H1 (cell line): Measurements from ENCODE around the gene RTP1. TPM values are rescaled to one million over a fixed set of nuclear protein-coding genes. Genes with fewer than 3 reads are reported as not detected.

Source experiments
- CTCF ChIA-PET: fragments of 300-600 bp; sonication (Branson Sonifier 250); formaldehyde crosslinking; loops from one replicate; lab custom pipeline; 2021; ENCODE audit not compliant: partially characterized antibody; lab: Charles Lee
- POLR2A ChIA-PET: fragments of 300-600 bp; sonication (Branson Sonifier 250); formaldehyde crosslinking; loops from one replicate; lab custom pipeline; 2021; ENCODE audit warnings: inconsistent platforms; ENCODE audit not compliant: partially characterized antibody; lab: Charles Lee
- DNase-seq, 2 experiments: peaks; one replicate each; pipeline versions ENCODE4 v3.0.0 to v3.0.0-alpha.2; 2010 to 2022; ENCODE audit warnings: low spot score in 2 of 2, low read depth in 1 of 2, mixed read lengths in 1 of 2
- FAIRE-seq: peaks from 2 replicates; lab custom pipeline; 2011; peaks lifted over from hg19 to GRCh38; lab: Jason Lieb, UNC
- H2AFZ ChIP-seq: 2 replicates; pipeline ENCODE4 v1.8.1; 2012; ENCODE audit warnings: low read length, inconsistent platforms
- H2AK5ac ChIP-seq: 2 replicates; pipeline ENCODE4 v1.6.1; 2013; ENCODE audit warnings: low read depth, low read length
- H2BK120ac ChIP-seq: replicated peaks from 2 replicates; pipeline ENCODE3; 2013; ENCODE audit warnings: low read depth, low read length, inconsistent platforms
- H2BK12ac ChIP-seq: 2 replicates; pipeline ENCODE4 v1.6.1; 2013; ENCODE audit warnings: low read depth, low read length
- H2BK15ac ChIP-seq: 2 replicates; pipeline ENCODE4 v1.6.1; 2013; ENCODE audit warnings: low read length
- H2BK20ac ChIP-seq: 2 replicates; pipeline ENCODE4 v1.6.1; 2013; ENCODE audit warnings: low read length
- H2BK5ac ChIP-seq: 2 replicates; pipeline ENCODE4 v1.6.1; 2013; ENCODE audit warnings: low read depth, low read length
- H3K14ac ChIP-seq: 2 replicates; pipeline ENCODE4 v1.6.1; 2013; ENCODE audit warnings: inconsistent platforms; ENCODE audit not compliant: insufficient read length
- H3K18ac ChIP-seq: 2 replicates; pipeline ENCODE4 v1.6.1; 2013; ENCODE audit warnings: low read length; ENCODE audit errors: extremely low read depth
- H3K23ac ChIP-seq: 2 replicates; pipeline ENCODE4 v1.6.1; 2013; ENCODE audit warnings: inconsistent platforms; ENCODE audit not compliant: insufficient read length
- H3K23me2 ChIP-seq: 2 replicates; pipeline ENCODE4 v1.6.1; 2013; ENCODE audit warnings: low read depth, low read length
- H3K27ac ChIP-seq: 2 replicates; pipeline ENCODE4 v1.6.1; 2011; ENCODE audit warnings: low read depth, low read length, inconsistent platforms
- H3K27me3 ChIP-seq, 4 experiments: replicated peaks in 1 of 4; 1 replicate in 1 of 4; 2 replicates in 3 of 4; pipeline versions ENCODE4 v1.6.1 to v1.8.1; 2011 to 2013; ENCODE audit warnings: low read length in 3 of 4, mild to moderate bottlenecking in 3 of 4, inconsistent platforms in 2 of 4, mixed read lengths in 2 of 4, moderate library complexity in 1 of 4; ENCODE audit not compliant: control insufficient read depth in 3 of 4, insufficient read depth in 3 of 4; ENCODE audit errors: extremely low read depth in 1 of 4
- H3K36me3 ChIP-seq, 4 experiments: 2 replicates each; pipeline versions ENCODE4 v1.6.1 to v1.8.1; 2011 to 2013; ENCODE audit warnings: mild to moderate bottlenecking in 4 of 4, low read length in 3 of 4, moderate library complexity in 2 of 4, control low read depth in 1 of 4, inconsistent platforms in 1 of 4; ENCODE audit not compliant: insufficient read depth in 4 of 4, control insufficient read depth in 2 of 4
- H3K4ac ChIP-seq: replicated peaks from 2 replicates; pipeline ENCODE3; 2013; ENCODE audit warnings: low read length, low read depth, mixed read lengths, inconsistent platforms; ENCODE audit not compliant: insufficient read length
- H3K4me1 ChIP-seq, 4 experiments: replicated peaks in 1 of 4; 1 replicate in 1 of 4; 2 replicates in 3 of 4; pipeline versions ENCODE4 v1.6.1 to v1.8.1; 2011 to 2013; ENCODE audit warnings: low read length in 3 of 4, inconsistent platforms in 2 of 4, mixed read lengths in 1 of 4; ENCODE audit not compliant: insufficient read depth in 4 of 4, control insufficient read depth in 3 of 4
- H3K4me2 ChIP-seq, 2 experiments: 2 replicates each; pipeline versions ENCODE4 v1.6.1 to v1.8.1; 2011 to 2013; ENCODE audit warnings: low read depth in 2 of 2, low read length in 2 of 2, control low read depth in 1 of 2, inconsistent platforms in 1 of 2, mild to moderate bottlenecking in 1 of 2; ENCODE audit not compliant: insufficient read depth in 1 of 2
- H3K4me3 ChIP-seq, 4 experiments: fragments of 200-600, 300-600 bp in 1 of 4; sonication (generic), shearing (Covaris generic), sonication (Bioruptor Twin) in 1 of 4; 2 replicates each; pipeline versions ENCODE4 v1.5.1 to v1.8.1; 2011 to 2016; ENCODE audit warnings: low read length in 4 of 4, low read depth in 3 of 4, control low read depth in 2 of 4, inconsistent platforms in 2 of 4, mild to moderate bottlenecking in 2 of 4, mixed read lengths in 1 of 4, moderate library complexity in 1 of 4; ENCODE audit not compliant: insufficient read depth in 2 of 4; ENCODE audit errors: extremely low read depth in 1 of 4
- H3K56ac ChIP-seq: replicated peaks from 2 replicates; pipeline ENCODE3; 2013; ENCODE audit warnings: low read depth, mild to moderate bottlenecking, mixed read lengths, low read length, inconsistent platforms; ENCODE audit not compliant: insufficient read length
- H3K79me1 ChIP-seq: 2 replicates; pipeline ENCODE4 v1.6.1; 2013; ENCODE audit warnings: low read depth, low read length, control low read depth
- H3K79me2 ChIP-seq, 2 experiments: 2 replicates each; pipeline versions ENCODE4 v1.6.1 to v1.8.1; 2012 to 2013; ENCODE audit warnings: low read length in 2 of 2, mild to moderate bottlenecking in 2 of 2, inconsistent platforms in 1 of 2; ENCODE audit not compliant: insufficient read depth in 2 of 2, control insufficient read depth in 1 of 2
- H3K9ac ChIP-seq, 4 experiments: replicated peaks in 1 of 4; 1 replicate in 1 of 4; 2 replicates in 3 of 4; pipeline versions ENCODE4 v1.6.1 to v1.8.1; 2011 to 2013; ENCODE audit warnings: low read depth in 3 of 4, low read length in 3 of 4, control low read depth in 2 of 4, mild to moderate bottlenecking in 2 of 4, moderate library complexity in 2 of 4, inconsistent platforms in 1 of 4; ENCODE audit errors: extremely low read depth in 1 of 4
- H3K9me3 ChIP-seq, 2 experiments: 2 replicates each; pipeline versions ENCODE4 v1.6.1 to v1.8.1; 2012 to 2013; ENCODE audit warnings: mild to moderate bottlenecking in 2 of 2, moderate library complexity in 2 of 2, control low read depth in 1 of 2, inconsistent platforms in 1 of 2, low read depth in 1 of 2, low read length in 1 of 2, mixed read lengths in 1 of 2; ENCODE audit not compliant: insufficient read depth in 2 of 2
- H4K20me1 ChIP-seq, 2 experiments: replicated peaks in 1 of 2; 2 replicates each; pipeline versions ENCODE3 to v1.8.1; 2011 to 2013; ENCODE audit warnings: inconsistent platforms in 2 of 2, low read length in 2 of 2, mild to moderate bottlenecking in 1 of 2; ENCODE audit not compliant: insufficient read depth in 2 of 2, control insufficient read depth in 1 of 2
- H4K5ac ChIP-seq: 2 replicates; pipeline ENCODE4 v1.6.1; 2013; ENCODE audit warnings: low read length, low read depth, mixed read lengths, inconsistent platforms; ENCODE audit not compliant: insufficient read length
- H4K8ac ChIP-seq: 2 replicates; pipeline ENCODE4 v1.8.0; 2013; ENCODE audit warnings: mild to moderate bottlenecking, moderate library complexity, low read length, inconsistent platforms; ENCODE audit not compliant: insufficient read depth; ENCODE audit errors: extremely low read depth
- H4K91ac ChIP-seq: replicated peaks from 2 replicates; pipeline ENCODE3; 2013; ENCODE audit warnings: low read length, mixed read lengths, inconsistent platforms; ENCODE audit not compliant: insufficient read length
- CBX5 ChIP-seq: fragments of 300-800, 300-1000 bp; sonication (generic); IDR thresholded peaks from 2 replicates; pipeline ENCODE4 v1.7.1; 2016; ENCODE audit warnings: antibody characterized with exemption, low read length, low read depth
- CREB1 ChIP-seq: IDR thresholded peaks from 2 replicates; pipeline ENCODE4 v1.6.1; 2012; ENCODE audit warnings: inconsistent platforms
- CTCF ChIP-seq, 3 experiments: IDR thresholded peaks; 1 replicate in 2 of 3; 2 replicates in 1 of 3; pipeline versions ENCODE4 v1.5.1 to v1.6.1; 2011; ENCODE audit warnings: low read length in 3 of 3, mild to moderate bottlenecking in 3 of 3, inconsistent platforms in 2 of 3, low read depth in 1 of 3, moderate library complexity in 1 of 3; ENCODE audit not compliant: insufficient read depth in 1 of 3; ENCODE audit errors: control extremely low read depth in 1 of 3
- PHF8 ChIP-seq: fragments of 200-600 bp; sonication (generic); conservative IDR thresholded peaks from 2 replicates; pipeline ENCODE4 v1.7.1; 2012; ENCODE audit warnings: low read depth, mild to moderate bottlenecking, inconsistent platforms, low read length, moderate library complexity
- RNF2 ChIP-seq: fragments of 200-900, 300-1000 bp; sonication (generic); IDR thresholded peaks from 2 replicates; pipeline ENCODE4 v1.7.1; 2016; ENCODE audit warnings: borderline replicate concordance, low read depth, mild to moderate bottlenecking, antibody characterized with exemption, low read length; ENCODE audit not compliant: poor library complexity, severe bottlenecking; ENCODE audit errors: missing control alignments
- SIN3A ChIP-seq, 2 experiments: IDR thresholded peaks in 1 of 2; conservative IDR thresholded peaks in 1 of 2; 2 replicates each; pipeline ENCODE4 v1.6.1; 2011 to 2012; ENCODE audit warnings: low read length in 2 of 2, improper control_type of control experiment in 1 of 2, low read depth in 1 of 2, mild to moderate bottlenecking in 1 of 2
- SP2 ChIP-seq: IDR thresholded peaks from 2 replicates; pipeline ENCODE4 v1.6.1; 2012; ENCODE audit warnings: mild to moderate bottlenecking, low read length, inconsistent platforms
- USF2 ChIP-seq: IDR thresholded peaks from 2 replicates; pipeline ENCODE4 v1.6.1; 2011; ENCODE audit warnings: low read length, improper control_type of control experiment
- WGBS, 2 experiments: shearing (Covaris generic) in 1 of 2; methylation state at CpG; one replicate each; pipeline versions ENCODE4 v1.1.6 to v1.1.7; 2013 to 2015; ENCODE audit warnings: low lambda C conversion rate in 2 of 2, mixed read lengths in 2 of 2, inconsistent platforms in 1 of 2, low coverage in 1 of 2, missing lambda C conversion rate in 1 of 2; ENCODE audit not compliant: insufficient replicate concordance in 2 of 2, insufficient coverage in 1 of 2, insufficient read length in 1 of 2; ENCODE audit errors: extremely low coverage in 1 of 2, missing lambda C conversion rate in 1 of 2; 5-methylcytosine and 5-hydroxymethylcytosine counted together
- polyA plus RNA-seq, 7 experiments: library from polyadenylated mRNA; depleted of rRNA in 3 of 7; stranded (reverse) in 5 of 7; unstranded in 2 of 7; fragments of >200 nt in 5 of 7; fragments of 200-250 nt in 2 of 7; gene quantifications; 1 replicate in 5 of 7; 2 replicates in 1 of 7; 4 replicates in 1 of 7; pipeline versions ENCODE4 v1.2.1 to v1.2.3, GENCODE V29; 2011 to 2013; ENCODE audit warnings: missing spikeins in 2 of 7, mixed read lengths in 2 of 7
- total RNA-seq: library from RNA; stranded (reverse); fragmentation: NEBNext Ultra II Directional; extraction: Animal tissue kit (Norgen Biotek cat#: 25700); gene quantifications from 2 replicates; pipeline ENCODE4 v1.2.1, GENCODE V29; 2021

RTP1 gene
- total and polyA plus RNA-seq, 2 of the 8 experiments (the other 6 are each of a cell fraction or from before 2014, with no cell fraction given): 2.9 to 3.0 TPM

GRCh38 chr3:187230011-187230410 is 32.7 kb downstream of the RTP1 start:
- no peak overlapping the region for H3K23ac ChIP-seq
- H3K56ac ChIP-seq: no peak overlapping the region
- H3K4me1 ChIP-seq: no peaks in the 10 kb centered on the region
- no peak overlapping the region for H2AFZ ChIP-seq
- no peak overlapping the region for H2BK15ac ChIP-seq
- no peak overlapping the region for H4K5ac ChIP-seq
- ChIA-PET CTCF (interaction anchor here (0.6 to 3.6 kb wide), 11 partner anchors 9 to 450 kb away, joined by 3 to 20 read pairs (median 3); no protein-coding TSS in a partner anchor), POLR2A (interaction anchor here (1.4 kb wide), 1 partner anchor 12 kb away, joined by 3 read pairs; no protein-coding TSS in a partner anchor)
- no peak overlapping the region for H4K8ac ChIP-seq
- no peak overlapping the region for H2AK5ac ChIP-seq
- H3K27ac ChIP-seq: no peak overlapping the region
- no peak overlapping the region for H4K91ac ChIP-seq
- no peaks in the 10 kb centered on the region for H3K27me3 ChIP-seq
- H2BK20ac ChIP-seq: no peak overlapping the region
- no peaks in the 10 kb centered on the region for H3K36me3 ChIP-seq
- no peak overlapping the region for H3K9ac ChIP-seq
- no peaks in the 10 kb centered on the region for H3K23me2 ChIP-seq
- H4K20me1 ChIP-seq: no peaks in the 10 kb centered on the region
- no peak overlapping the region for H3K4me3 ChIP-seq
- DNase-seq: no peak
- no peak overlapping the region for H3K4ac ChIP-seq
- 78% methylated on average over 1 of the region's 1 CpG; no CpG with 5 or more reads in 1 of the 2 experiments for WGBS, 2 experiments
- no peaks in the 10 kb centered on the region for H3K9me3 ChIP-seq
- no peak overlapping the region for H2BK120ac ChIP-seq
- no peaks in the 10 kb centered on the region for H3K79me2 ChIP-seq
- no peak overlapping the region for H3K14ac ChIP-seq
- FAIRE-seq: no peak
- H3K18ac ChIP-seq: no peak overlapping the region
- H2BK5ac ChIP-seq: no peak overlapping the region
- no peak overlapping the region for H3K4me2 ChIP-seq
- H3K79me1 ChIP-seq: no peaks in the 10 kb centered on the region
- H2BK12ac ChIP-seq: no peak overlapping the region
- no peak for TF ChIP-seq CTCF (IDR thresholded peaks at IDR 0.05; ENCODE audit: control extremely low read depth in 1 of 3, insufficient read depth in 1 of 3, low read depth in 1 of 3, low read length in 3 of 3)
- no peak for TF ChIP-seq CBX5
- no peak for TF ChIP-seq SIN3A (conservative IDR thresholded peaks at IDR 0.05 in 1 of 2, IDR thresholded peaks at IDR 0.05 in 1 of 2; ENCODE audit: low read depth in 1 of 2, low read length in 2 of 2)
- no peak for TF ChIP-seq USF2
- no peak for TF ChIP-seq PHF8
- TF ChIP-seq CREB1: no peak
- TF ChIP-seq RNF2: no peak
- no peak for TF ChIP-seq SP2
